Esophagus (tissue), 2 donors: ENCODE data around the gene CHMP6. TPM values are rescaled to one million over a fixed set of nuclear protein-coding genes. Genes with fewer than 3 reads are reported as not detected.

Source experiments
- H3K27ac ChIP-seq, 2 donors: one replicate each; pipeline ENCODE4 v1.5.1; 2013; ENCODE audit warnings: low read depth in 2 of 2, mild to moderate bottlenecking in 2 of 2, inconsistent platforms in 1 of 2, low read length in 1 of 2, moderate library complexity in 1 of 2
- H3K27me3 ChIP-seq, 2 donors: one replicate each; pipeline ENCODE4 v1.6.1; 2013; ENCODE audit warnings: low read length in 2 of 2, control low read depth in 1 of 2, mild to moderate bottlenecking in 1 of 2; ENCODE audit not compliant: insufficient read depth in 2 of 2, control insufficient read depth in 1 of 2
- H3K36me3 ChIP-seq, 2 donors: one replicate each; pipeline ENCODE4 v1.6.1; 2013; ENCODE audit warnings: low read length in 1 of 2; ENCODE audit not compliant: control insufficient read depth in 2 of 2, insufficient read depth in 2 of 2
- H3K4me1 ChIP-seq, 2 donors: one replicate each; pipeline ENCODE4 v1.6.1; 2013; ENCODE audit warnings: low read length in 1 of 2; ENCODE audit not compliant: control insufficient read depth in 2 of 2, insufficient read depth in 2 of 2
- H3K4me3 ChIP-seq, 2 donors: one replicate each; pipeline ENCODE4 v1.5.1; 2013; ENCODE audit warnings: low read length in 2 of 2, mild to moderate bottlenecking in 2 of 2, low read depth in 1 of 2, moderate library complexity in 1 of 2
- H3K9me3 ChIP-seq, 2 donors: one replicate each; pipeline ENCODE4 v1.6.1; 2013; ENCODE audit warnings: mild to moderate bottlenecking in 2 of 2, low read depth in 1 of 2, low read length in 1 of 2, moderate library complexity in 1 of 2; ENCODE audit not compliant: control insufficient read depth in 2 of 2, insufficient read depth in 1 of 2
- WGBS, 2 donors: extraction: QIAGEN DNeasy Blood & Tissue Kit; methylation state at CpG; one replicate each; pipeline ENCODE4 v1.1.7; 2013; 5-methylcytosine and 5-hydroxymethylcytosine counted together
- polyA plus RNA-seq, 2 donors: library from polyadenylated mRNA; stranded (reverse); fragments of 200-250 nt; gene quantifications; one replicate each; pipeline ENCODE4 v1.2.3, GENCODE V29; 2013
- donor health status: healthy with polysubstance abuse.
- donor health status: Bipolar disorder and iron deficiency.

CHMP6 gene
- polyA plus RNA-seq, 2 donors, result 21.5 to 26.7 TPM

DNA sequence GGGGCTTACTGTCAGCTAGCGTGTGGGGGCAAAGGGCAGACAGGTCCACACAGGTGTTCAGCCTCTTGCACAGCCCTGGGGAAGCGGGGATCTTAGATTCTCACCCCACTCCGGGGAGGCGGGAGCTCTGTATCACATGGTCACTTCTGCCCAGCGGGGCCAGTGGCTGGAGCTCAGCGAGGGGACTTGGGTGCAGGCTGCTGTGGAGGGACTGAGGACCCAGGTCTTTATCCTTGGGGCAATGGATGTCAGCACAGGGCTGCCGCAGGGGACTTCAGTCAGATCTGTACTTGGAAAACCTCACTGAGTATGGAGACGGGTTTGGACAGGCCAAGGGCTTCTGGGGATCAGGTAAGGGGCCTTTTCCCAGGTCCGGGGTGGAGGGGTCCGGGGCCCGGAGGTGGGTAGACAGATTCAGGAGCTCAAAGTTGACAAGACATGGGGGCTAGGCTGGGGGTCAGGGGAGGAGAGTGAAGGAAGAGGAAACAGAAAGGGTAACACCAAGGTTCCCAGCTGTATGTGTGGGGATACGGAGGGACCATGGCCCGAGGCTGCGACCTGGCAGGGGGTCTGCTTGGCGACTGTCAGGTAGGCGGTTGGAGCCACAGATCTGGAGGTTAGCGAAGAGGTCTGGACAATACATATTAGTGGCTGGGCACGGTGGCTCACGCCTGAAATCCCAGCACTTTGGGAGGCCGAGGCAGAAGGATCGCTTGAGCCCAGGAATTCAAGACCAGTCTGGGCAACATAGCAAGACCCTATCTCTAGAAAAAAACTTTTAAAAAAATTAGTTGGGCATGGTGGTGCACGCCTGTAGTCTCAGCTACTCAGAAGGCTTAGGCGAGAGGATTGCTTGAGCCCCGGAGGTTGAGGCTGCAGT lies 28.2 kb downstream of the CHMP6 start:
- WGBS, 2 donors, result 70 to 83% methylated on average over 23 to 24 of the region's 24 CpGs
- Histone ChIP-seq H3K4me1 (peaks cover 0 to 29% of the 10 kb centered on the region in 2 donors), H3K36me3 (no peaks in the 10 kb centered on the region), H3K27me3 (no peaks in the 10 kb centered on the region), H3K9me3 (no peaks in the 10 kb centered on the region), H3K27ac (peak overlapping the region in 1 of 2 donors; percentile 75), H3K4me3 (no peak overlapping the region)

DNA sequence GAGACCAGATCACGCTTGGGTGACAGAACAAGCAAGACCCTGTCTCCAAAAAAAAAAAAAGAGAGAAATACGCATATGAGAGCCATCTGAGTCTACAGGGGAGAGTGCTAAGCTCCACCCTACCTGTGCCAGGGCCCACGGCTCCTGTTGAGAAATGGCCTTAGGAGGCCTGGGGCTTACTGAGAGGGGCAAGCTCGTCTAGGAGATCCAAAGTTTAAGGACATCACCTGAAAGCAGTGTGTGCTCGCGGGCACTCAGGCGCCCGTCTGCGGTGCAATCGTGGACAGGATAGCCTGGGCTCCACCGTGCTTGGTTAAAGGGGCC lies 28.8 kb downstream of the CHMP6 start:
- H3K27ac ChIP-seq, result peak overlapping the region in 1 of 2 donors; percentile 66
- no peak overlapping the region for H3K4me3 ChIP-seq
- WGBS, 2 donors, result 79 to 84% methylated on average over 11 of the region's 11 CpGs
- peaks cover 0 to 29% of the 10 kb centered on the region in 2 donors for H3K4me1 ChIP-seq
- no peaks in the 10 kb centered on the region for H3K36me3 ChIP-seq
- no peaks in the 10 kb centered on the region for H3K9me3 ChIP-seq
- no peaks in the 10 kb centered on the region for H3K27me3 ChIP-seq

- Histone ChIP-seq H3K27ac (peak overlapping the region; percentile 17 to 66), H3K27me3 (no peaks in the 10 kb centered on the region), H3K4me1 (peaks cover 0 to 29% of the 10 kb centered on the region in 2 donors), H3K9me3 (no peaks in the 10 kb centered on the region), H3K36me3 (no peaks in the 10 kb centered on the region), H3K4me3 (no peak overlapping the region)
- 35 to 36% methylated on average over 22 to 24 of the region's 24 CpGs for WGBS, 2 donors
Measured at GRCh38 chr17:81020767-81021497, 29.3 kb downstream of the CHMP6 start.

- Histone ChIP-seq H3K27ac (no peak overlapping the region), H3K36me3 (no peaks in the 10 kb centered on the region), H3K9me3 (no peaks in the 10 kb centered on the region), H3K27me3 (no peaks in the 10 kb centered on the region), H3K4me3 (no peak overlapping the region), H3K4me1 (peaks cover 0 to 29% of the 10 kb centered on the region in 2 donors)
- WGBS, 2 donors, result 77 to 85% methylated on average over 19 of the region's 19 CpGs
Measured at GRCh38 chr17:81021531-81022343, 30.1 kb downstream of the CHMP6 start.

DNA sequence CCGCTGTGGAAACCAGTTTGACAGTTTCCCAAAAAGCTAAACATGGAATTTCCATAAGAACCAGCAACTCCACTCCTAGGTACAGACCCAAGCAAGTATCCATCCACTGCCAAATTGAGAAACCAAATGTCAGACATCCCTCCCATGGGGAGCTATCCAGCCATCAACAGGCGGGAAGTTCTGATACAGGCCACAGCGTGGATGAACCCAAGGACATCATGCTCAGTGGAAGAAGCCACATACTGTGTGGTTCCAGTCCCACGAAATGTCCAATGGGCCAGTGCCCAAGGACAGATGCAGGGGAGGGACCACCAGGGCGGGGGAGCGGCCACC lies 30.7 kb downstream of the CHMP6 start:
- Histone ChIP-seq H3K9me3 (no peaks in the 10 kb centered on the region), H3K27me3 (no peaks in the 10 kb centered on the region), H3K4me3 (no peak overlapping the region), H3K36me3 (no peaks in the 10 kb centered on the region), H3K4me1 (peaks cover 0 to 29% of the 10 kb centered on the region in 2 donors), H3K27ac (no peak overlapping the region)
- WGBS, 2 donors, result 85% methylated on average over 4 to 6 of the region's 6 CpGs

- peaks cover 9 to 23% of the 10 kb centered on the region in 2 donors for H3K4me1 ChIP-seq
- H3K27ac ChIP-seq, result no peak overlapping the region
- H3K36me3 ChIP-seq, result no peaks in the 10 kb centered on the region
- peaks cover 0 to 3% of the 10 kb centered on the region in 2 donors for H3K27me3 ChIP-seq
- H3K9me3 ChIP-seq, result no peaks in the 10 kb centered on the region
- 67 to 74% methylated on average over 16 of the region's 16 CpGs for WGBS, 2 donors
- H3K4me3 ChIP-seq, result no peak overlapping the region
Measured at GRCh38 chr17:81025065-81025740, 33.6 kb downstream of the CHMP6 start.

- Histone ChIP-seq H3K27me3 (peaks cover 0 to 3% of the 10 kb centered on the region in 2 donors), H3K4me1 (peaks cover 9 to 20% of the 10 kb centered on the region in 2 donors), H3K9me3 (no peaks in the 10 kb centered on the region), H3K4me3 (no peak overlapping the region), H3K36me3 (no peaks in the 10 kb centered on the region), H3K27ac (no peak overlapping the region)
- WGBS, 2 donors, result 59 to 70% methylated on average over 22 of the region's 22 CpGs
Measured at GRCh38 chr17:81025741-81026129, 34.1 kb downstream of the CHMP6 start.

- WGBS, 2 donors, result 61 to 67% methylated on average over 31 of the region's 31 CpGs
- no peak overlapping the region for H3K27ac ChIP-seq
- no peak overlapping the region for H3K4me3 ChIP-seq
- no peaks in the 10 kb centered on the region for H3K9me3 ChIP-seq
- peaks cover 0 to 3% of the 10 kb centered on the region in 2 donors for H3K27me3 ChIP-seq
- no peaks in the 10 kb centered on the region for H3K36me3 ChIP-seq
- H3K4me1 ChIP-seq, result peaks cover 9 to 14% of the 10 kb centered on the region in 2 donors
Measured at GRCh38 chr17:81026266-81027036, 34.8 kb downstream of the CHMP6 start.
